Measurements from ENCODE around the gene MYH15. TPM values are rescaled to one million over a fixed set of nuclear protein-coding genes. Genes with fewer than 3 reads are reported as not detected.
"Not testable (repeated sequence)": the region's sequence is repeated elsewhere in the genome, so short reads cannot be mapped to it uniquely, and the experiment has no call there.

The MYH15 gene
- total RNA-seq, 1 experiment from 2014 or later, result not detected

GRCh38 chr3:108378952-108379342 is 131.4 kb downstream of the MYH15 start:
- DNase-seq (ENCODE audit: low read depth); in situ Hi-C loops (cut with HindIII; ENCODE audit: low pct_unique_long_range_greater_than_20kb, low sequenced_read_pairs): not testable (repeated sequence)

GRCh38 chr3:108378153-108378951 is 132.0 kb downstream of the MYH15 start:
- in situ Hi-C loops (cut with HindIII; ENCODE audit: low pct_unique_long_range_greater_than_20kb, low sequenced_read_pairs), result no loop called here
- DNase-seq (ENCODE audit: low read depth), result no peak

- in situ Hi-C loops (cut with HindIII; ENCODE audit: low pct_unique_long_range_greater_than_20kb, low sequenced_read_pairs), result no loop called here
- no peak for DNase-seq (ENCODE audit: low read depth)
Measured at GRCh38 chr3:108377384-108377783, 133.0 kb downstream of the MYH15 start.

- no peak for DNase-seq (ENCODE audit: low read depth)
Measured at GRCh38 chr3:108376026-108376425, 134.4 kb downstream of the MYH15 start.

GRCh38 chr3:108359011-108359410 is 151.4 kb downstream of the MYH15 start:
- in situ Hi-C loops (cut with HindIII; ENCODE audit: low pct_unique_long_range_greater_than_20kb, low sequenced_read_pairs), result no loop called here
- no peak for DNase-seq (ENCODE audit: low read depth)

More at GRCh38 chr3:108376026-108376425, 134.4 kb downstream of the MYH15 start:
- in situ Hi-C loops (cut with HindIII; ENCODE audit: low pct_unique_long_range_greater_than_20kb, low sequenced_read_pairs), result no loop called here

- no peak for DNase-seq (ENCODE audit: low read depth)
- in situ Hi-C loops (cut with HindIII; ENCODE audit: low pct_unique_long_range_greater_than_20kb, low sequenced_read_pairs), result no loop called here
Measured at GRCh38 chr3:108357042-108357441, 153.4 kb downstream of the MYH15 start.

GRCh38 chr3:108354562-108354961 is 155.8 kb downstream of the MYH15 start:
- in situ Hi-C loops (cut with HindIII; ENCODE audit: low pct_unique_long_range_greater_than_20kb, low sequenced_read_pairs), result no loop called here
- no peak for DNase-seq (ENCODE audit: low read depth)

GRCh38 chr3:108352176-108352575 is 158.2 kb downstream of the MYH15 start:
- in situ Hi-C loops (cut with HindIII; ENCODE audit: low pct_unique_long_range_greater_than_20kb, low sequenced_read_pairs), result no loop called here
- no peak for DNase-seq (ENCODE audit: low read depth)

- no peak for DNase-seq (ENCODE audit: low read depth)
- in situ Hi-C loops (cut with HindIII; ENCODE audit: low pct_unique_long_range_greater_than_20kb, low sequenced_read_pairs), result no loop called here
Measured at GRCh38 chr3:108346301-108347227, 163.8 kb downstream of the MYH15 start.

- in situ Hi-C loops (cut with HindIII; ENCODE audit: low pct_unique_long_range_greater_than_20kb, low sequenced_read_pairs), result no loop called here
- no peak for DNase-seq (ENCODE audit: low read depth)
Measured at GRCh38 chr3:108345492-108346205, 164.7 kb downstream of the MYH15 start.

GRCh38 chr3:108343491-108343890 is 166.9 kb downstream of the MYH15 start:
- no peak for DNase-seq (ENCODE audit: low read depth)
- in situ Hi-C loops (cut with HindIII; ENCODE audit: low pct_unique_long_range_greater_than_20kb, low sequenced_read_pairs), result no loop called here

GRCh38 chr3:108342837-108343486 is 167.4 kb downstream of the MYH15 start:
- DNase-seq (ENCODE audit: low read depth), result no peak
- in situ Hi-C loops (cut with HindIII; ENCODE audit: low pct_unique_long_range_greater_than_20kb, low sequenced_read_pairs), result no loop called here

GRCh38 chr3:108341911-108342310 is 168.5 kb downstream of the MYH15 start:
- in situ Hi-C loops (cut with HindIII; ENCODE audit: low pct_unique_long_range_greater_than_20kb, low sequenced_read_pairs), result no loop called here
- no peak for DNase-seq (ENCODE audit: low read depth)

- in situ Hi-C loops (cut with HindIII; ENCODE audit: low pct_unique_long_range_greater_than_20kb, low sequenced_read_pairs), result no loop called here
- DNase-seq (ENCODE audit: low read depth), result no peak
Measured at GRCh38 chr3:108338901-108339545, 171.4 kb downstream of the MYH15 start.

- in situ Hi-C loops (cut with HindIII; ENCODE audit: low pct_unique_long_range_greater_than_20kb, low sequenced_read_pairs), result no loop called here
- no peak for DNase-seq (ENCODE audit: low read depth)
Measured at GRCh38 chr3:108334701-108335100, 175.7 kb downstream of the MYH15 start.

GRCh38 chr3:108333961-108334360 is 176.4 kb downstream of the MYH15 start:
- no peak for DNase-seq (ENCODE audit: low read depth)
- in situ Hi-C loops (cut with HindIII; ENCODE audit: low pct_unique_long_range_greater_than_20kb, low sequenced_read_pairs), result no loop called here

- in situ Hi-C loops (cut with HindIII; ENCODE audit: low pct_unique_long_range_greater_than_20kb, low sequenced_read_pairs), result no loop called here
- no peak for DNase-seq (ENCODE audit: low read depth)
Measured at GRCh38 chr3:108331792-108332191, 178.6 kb downstream of the MYH15 start.

Data from Caki2 (cell line).